HepG2 (cell line): Measurements from ENCODE around the gene STARD10. TPM values are rescaled to one million over a fixed set of nuclear protein-coding genes. Genes with fewer than 3 reads are reported as not detected.
A peak's percentile ranks its signal among the peaks of the same experiment; 100 is the strongest.

Experiments used
- CENPT ChIP-seq: sonication (generic); formaldehyde crosslinking; IDR thresholded peaks from 2 replicates; pipeline ENCODE4 v1.8.0; 2022; ENCODE audit warnings: low read depth, mild to moderate bottlenecking, moderate library complexity, missing genetic modification reagents
- GATA4 ChIP-seq: sonication (generic); IDR thresholded peaks from 2 replicates; pipeline ENCODE4 v1.6.1; 2016; ENCODE audit warnings: antibody characterized with exemption, low read depth, borderline replicate concordance
- GATAD1 ChIP-seq: IDR thresholded peaks from 2 replicates; pipeline ENCODE4 v1.6.1; 2016; ENCODE audit warnings: missing genetic modification reagents, missing compliant biosample characterization
- GTF2F1 ChIP-seq: fragments of 150-350 bp; IDR thresholded peaks from 2 replicates; pipeline ENCODE4 v1.6.1; 2014; ENCODE audit warnings: low read length
- GZF1 ChIP-seq: sonication (generic); formaldehyde crosslinking; IDR thresholded peaks from 2 replicates; pipeline ENCODE4 v1.5.1; 2020; ENCODE audit warnings: mild to moderate bottlenecking, missing genetic modification reagents
- IRF2 ChIP-seq: IDR thresholded peaks from 2 replicates; pipeline ENCODE4 v1.6.1; 2018; ENCODE audit warnings: missing genetic modification reagents, missing compliant biosample characterization
- KDM2A ChIP-seq: sonication (generic); formaldehyde crosslinking; IDR thresholded peaks from 2 replicates; pipeline ENCODE4 v1.4.0; 2020; ENCODE audit warnings: low read depth, missing genetic modification reagents, borderline replicate concordance
- MXD1 ChIP-seq: sonication (generic); formaldehyde crosslinking; IDR thresholded peaks from 2 replicates; pipeline ENCODE4 v1.4.0; 2020; ENCODE audit warnings: mild to moderate bottlenecking, missing genetic modification reagents
- ONECUT2 ChIP-seq: sonication (generic); formaldehyde crosslinking; IDR thresholded peaks from 2 replicates; pipeline ENCODE4 v1.4.0; 2020; ENCODE audit warnings: missing genetic modification reagents
- RCOR2 ChIP-seq: IDR thresholded peaks from 2 replicates; pipeline ENCODE4 v1.6.1; 2016; ENCODE audit warnings: missing biosample characterization, missing genetic modification reagents
- SIN3B ChIP-seq: fragments of 150-350 bp; IDR thresholded peaks from 2 replicates; pipeline ENCODE4 v1.6.1; 2014; ENCODE audit warnings: low read length
- SMYD3 ChIP-seq: sonication (generic); formaldehyde crosslinking; IDR thresholded peaks from 2 replicates; pipeline ENCODE4 v1.8.1; 2023; ENCODE audit warnings: mild to moderate bottlenecking, missing genetic modification reagents
- YEATS4 ChIP-seq: sonication (generic); formaldehyde crosslinking; IDR thresholded peaks from 2 replicates; pipeline ENCODE4 v1.4.0; 2020; ENCODE audit warnings: missing genetic modification reagents, borderline replicate concordance
- ZBTB34 ChIP-seq: sonication (generic); formaldehyde crosslinking; IDR thresholded peaks from 2 replicates; pipeline ENCODE4 v1.8.0; 2022; ENCODE audit warnings: mild to moderate bottlenecking, missing genetic modification reagents
- ZBTB46 ChIP-seq: sonication (generic); formaldehyde crosslinking; IDR thresholded peaks from 2 replicates; pipeline ENCODE4 v1.4.0; 2020; ENCODE audit warnings: mild to moderate bottlenecking, missing genetic modification reagents, borderline replicate concordance
- ZNF234 ChIP-seq: sonication (generic); formaldehyde crosslinking; conservative IDR thresholded peaks from 2 replicates; pipeline ENCODE4 v1.5.1; 2020; ENCODE audit warnings: mild to moderate bottlenecking, missing genetic modification reagents
- ZNF367 ChIP-seq: sonication (generic); formaldehyde crosslinking; IDR thresholded peaks from 2 replicates; pipeline ENCODE4 v1.4.0; 2020; ENCODE audit warnings: missing genetic modification reagents, borderline replicate concordance
- ZNF430 ChIP-seq: sonication (generic); formaldehyde crosslinking; IDR thresholded peaks from 2 replicates; pipeline ENCODE4 v1.9.0; 2021; ENCODE audit warnings: mild to moderate bottlenecking, missing genetic modification reagents
- ZNF552 ChIP-seq: sonication (generic); formaldehyde crosslinking; IDR thresholded peaks from 2 replicates; pipeline ENCODE4 v1.9.0; 2022; ENCODE audit warnings: missing genetic modification reagents, mild to moderate bottlenecking, borderline replicate concordance
- ZNF569 ChIP-seq: sonication (generic); formaldehyde crosslinking; IDR thresholded peaks from 2 replicates; pipeline ENCODE4 v1.5.0; 2020; ENCODE audit warnings: mild to moderate bottlenecking, missing genetic modification reagents, moderate library complexity, borderline replicate concordance
- ZNF616 ChIP-seq: sonication (generic); formaldehyde crosslinking; IDR thresholded peaks from 2 replicates; pipeline ENCODE4 v1.5.0; 2020; ENCODE audit warnings: low read depth, mild to moderate bottlenecking, missing genetic modification reagents
- ZNF724P ChIP-seq: sonication (generic); formaldehyde crosslinking; IDR thresholded peaks from 2 replicates; pipeline ENCODE4 v1.8.0; 2022; ENCODE audit warnings: missing genetic modification reagents, borderline replicate concordance
- ZNF766 ChIP-seq: sonication (generic); formaldehyde crosslinking; IDR thresholded peaks from 2 replicates; pipeline ENCODE4 v1.5.0; 2020; ENCODE audit warnings: missing genetic modification reagents, borderline replicate concordance
- ZNF768 ChIP-seq: sonication (generic); formaldehyde crosslinking; IDR thresholded peaks from 2 replicates; pipeline ENCODE4 v1.4.0; 2020; ENCODE audit warnings: missing genetic modification reagents
- ZNF776 ChIP-seq: sonication (generic); formaldehyde crosslinking; IDR thresholded peaks from 2 replicates; pipeline ENCODE4 v1.4.0; 2020; ENCODE audit warnings: mild to moderate bottlenecking, missing genetic modification reagents
- polyA plus RNA-seq, 8 experiments: library from polyadenylated mRNA; depleted of rRNA in 3 of 8; stranded (reverse) in 7 of 8; unstranded in 1 of 8; fragments of >200 nt; fragmentation: Illumina TruSeq in 4 of 8; extraction: Trizol in 4 of 8; gene quantifications; 2 replicates each; pipeline versions ENCODE4 v1.2.1 to v1.2.3, GENCODE V29; 2011 to 2016; ENCODE audit warnings: low read depth in 4 of 8, missing spikeins in 1 of 8, mixed read lengths in 1 of 8; ENCODE audit not compliant: insufficient read depth in 1 of 8
- total RNA-seq, 5 experiments: library from RNA; depleted of rRNA; stranded (reverse); fragments of >200 nt; fragmentation: Illumina TruSeq; extraction: Trizol; gene quantifications; 2 replicates each; pipeline ENCODE4 v1.2.3, GENCODE V29; 2016; ENCODE audit warnings: low read depth in 1 of 5
- TF ChIP-seq, protein P1 (sequence below): sonication (generic); formaldehyde crosslinking; IDR thresholded peaks from 2 replicates; pipeline ENCODE4 v1.5.0; 2020; ENCODE audit warnings: missing genetic modification reagents, mild to moderate bottlenecking, borderline replicate concordance

The STARD10 gene
- total and polyA plus RNA-seq, 2 of the 13 experiments (the other 11 are each of a cell fraction or from before 2014, with no cell fraction given), result 260 to 341 TPM

DNA sequence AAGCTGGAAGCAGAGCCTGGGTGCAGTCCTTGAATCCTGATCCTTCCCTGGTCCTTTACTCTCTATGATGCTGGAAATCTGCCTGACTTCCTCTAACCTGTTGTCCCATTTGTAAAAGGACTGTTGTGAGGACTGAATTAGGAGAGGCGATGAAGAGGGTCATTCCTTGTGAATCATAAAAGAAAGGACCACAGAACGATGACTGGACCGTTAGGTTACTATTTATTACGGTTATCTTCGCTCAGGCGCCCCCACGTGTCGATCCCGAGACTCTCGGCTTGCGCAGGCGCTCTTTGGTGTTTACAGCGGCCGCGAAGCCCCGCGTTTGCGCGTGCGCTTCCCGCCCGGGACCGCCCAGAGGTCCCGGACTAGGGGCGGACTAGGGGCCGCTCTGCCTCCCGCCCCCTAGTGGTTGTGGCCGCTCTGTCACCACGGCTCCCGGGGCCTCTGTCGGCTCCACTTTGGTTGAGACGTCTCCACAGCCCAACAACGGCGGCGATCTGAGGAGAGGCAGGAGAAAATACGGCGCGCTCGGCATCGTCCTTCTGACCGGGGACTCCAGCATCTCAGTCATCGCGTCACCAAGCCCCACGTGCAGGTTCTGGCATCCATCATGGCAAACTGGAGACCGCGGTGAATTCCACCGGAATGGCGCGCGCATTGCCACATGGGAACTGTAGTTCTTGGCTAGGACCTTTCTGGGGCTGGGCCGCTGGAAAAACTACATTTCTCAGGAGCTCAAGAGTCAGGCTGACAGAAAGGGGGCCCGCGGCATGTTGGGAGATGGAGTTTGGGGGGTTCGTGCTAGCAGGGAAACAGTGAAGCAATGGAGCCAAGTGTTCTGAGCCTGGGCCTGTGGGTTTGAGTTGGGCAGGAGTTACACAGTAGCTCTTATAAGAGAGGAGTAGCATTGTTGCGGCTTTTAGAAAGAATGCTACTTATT, at the start of gene STARD10 (continued):
- TF ChIP-seq ZNF234 (CRISPR knock-in tag), result peak; percentile 74; the same call in 1 of the 2 replicates
- TF ChIP-seq GZF1, result 0 out of 2 replicates have a peak, but pooled peaks have one; percentile 27
- no peak for TF ChIP-seq CENPT (CRISPR knock-in tag)
- no peak for TF ChIP-seq GTF2F1
- peak; percentile 89; the same call in 1 of the 2 replicates for TF ChIP-seq KDM2A (CRISPR knock-in tag)
- peak; percentile 43; the same call in 1 of the 2 replicates for TF ChIP-seq IRF2 (CRISPR knock-in tag)
- no peak for TF ChIP-seq ZBTB34 (CRISPR knock-in tag)
- TF ChIP-seq ZNF616, result no peak
- TF ChIP-seq RCOR2 (CRISPR knock-in tag), result no peak
- TF ChIP-seq ZNF367 (CRISPR knock-in tag), result no peak
- TF ChIP-seq ZNF766 (CRISPR knock-in tag), result peak; percentile 61; the same call in 1 of the 2 replicates
- no peak for TF ChIP-seq GATA4
- TF ChIP-seq ZNF430 (CRISPR knock-in tag), result no peak; the same call in 1 of the 2 replicates
- TF ChIP-seq SMYD3, result peak; percentile 54; the same call in 1 of the 2 replicates
- TF ChIP-seq, protein P1, sequence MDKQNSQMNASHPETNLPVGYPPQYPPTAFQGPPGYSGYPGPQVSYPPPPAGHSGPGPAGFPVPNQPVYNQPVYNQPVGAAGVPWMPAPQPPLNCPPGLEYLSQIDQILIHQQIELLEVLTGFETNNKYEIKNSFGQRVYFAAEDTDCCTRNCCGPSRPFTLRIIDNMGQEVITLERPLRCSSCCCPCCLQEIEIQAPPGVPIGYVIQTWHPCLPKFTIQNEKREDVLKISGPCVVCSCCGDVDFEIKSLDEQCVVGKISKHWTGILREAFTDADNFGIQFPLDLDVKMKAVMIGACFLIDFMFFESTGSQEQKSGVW (CRISPR knock-in tag), result no peak
- TF ChIP-seq YEATS4 (CRISPR knock-in tag), result no peak; the same call in 1 of the 2 replicates
- TF ChIP-seq ZNF552 (CRISPR knock-in tag), result no peak
- TF ChIP-seq ZNF776 (CRISPR knock-in tag), result no peak
- peak; percentile 87 for TF ChIP-seq GATAD1 (CRISPR knock-in tag)
- no peak for TF ChIP-seq ZBTB46 (CRISPR knock-in tag)
- TF ChIP-seq ONECUT2 (CRISPR knock-in tag), result no peak
- TF ChIP-seq SIN3B, result peak; percentile 75; the same call in 1 of the 2 replicates
- peak; percentile 58; the same call in 1 of the 2 replicates for TF ChIP-seq ZNF768 (CRISPR knock-in tag)
- TF ChIP-seq ZNF569 (CRISPR knock-in tag), result no peak
- 0 out of 2 replicates have a peak, but pooled peaks have one; percentile 5 for TF ChIP-seq ZNF724P (CRISPR knock-in tag)
- TF ChIP-seq MXD1, result no peak
